H1 (cell line): ENCODE data around the gene RPL22L1. TPM values are rescaled to one million over a fixed set of nuclear protein-coding genes. Genes with fewer than 3 reads are reported as not detected.

ENCODE experiments used
- CTCF ChIA-PET: fragments of 300-600 bp; sonication (Branson Sonifier 250); formaldehyde crosslinking; loops from one replicate; lab custom pipeline; 2021; ENCODE audit not compliant: partially characterized antibody; lab: Charles Lee
- POLR2A ChIA-PET: fragments of 300-600 bp; sonication (Branson Sonifier 250); formaldehyde crosslinking; loops from one replicate; lab custom pipeline; 2021; ENCODE audit warnings: inconsistent platforms; ENCODE audit not compliant: partially characterized antibody; lab: Charles Lee
- DNase-seq, 2 experiments: peaks; one replicate each; pipeline versions ENCODE4 v3.0.0 to v3.0.0-alpha.2; 2010 to 2022; ENCODE audit warnings: low spot score in 2 of 2, low read depth in 1 of 2, mixed read lengths in 1 of 2
- FAIRE-seq: peaks from 2 replicates; lab custom pipeline; 2011; peaks lifted over from hg19 to GRCh38; lab: Jason Lieb, UNC
- H2AFZ ChIP-seq: 2 replicates; pipeline ENCODE4 v1.8.1; 2012; ENCODE audit warnings: low read length, inconsistent platforms
- H2AK5ac ChIP-seq: 2 replicates; pipeline ENCODE4 v1.6.1; 2013; ENCODE audit warnings: low read depth, low read length
- H2BK120ac ChIP-seq: replicated peaks from 2 replicates; pipeline ENCODE3; 2013; ENCODE audit warnings: low read depth, low read length, inconsistent platforms
- H2BK12ac ChIP-seq: 2 replicates; pipeline ENCODE4 v1.6.1; 2013; ENCODE audit warnings: low read depth, low read length
- H2BK15ac ChIP-seq: 2 replicates; pipeline ENCODE4 v1.6.1; 2013; ENCODE audit warnings: low read length
- H2BK20ac ChIP-seq: 2 replicates; pipeline ENCODE4 v1.6.1; 2013; ENCODE audit warnings: low read length
- H2BK5ac ChIP-seq: 2 replicates; pipeline ENCODE4 v1.6.1; 2013; ENCODE audit warnings: low read depth, low read length
- H3K14ac ChIP-seq: 2 replicates; pipeline ENCODE4 v1.6.1; 2013; ENCODE audit warnings: inconsistent platforms; ENCODE audit not compliant: insufficient read length
- H3K18ac ChIP-seq: 2 replicates; pipeline ENCODE4 v1.6.1; 2013; ENCODE audit warnings: low read length; ENCODE audit errors: extremely low read depth
- H3K23ac ChIP-seq: 2 replicates; pipeline ENCODE4 v1.6.1; 2013; ENCODE audit warnings: inconsistent platforms; ENCODE audit not compliant: insufficient read length
- H3K23me2 ChIP-seq: 2 replicates; pipeline ENCODE4 v1.6.1; 2013; ENCODE audit warnings: low read depth, low read length
- H3K27ac ChIP-seq: 2 replicates; pipeline ENCODE4 v1.6.1; 2011; ENCODE audit warnings: low read depth, low read length, inconsistent platforms
- H3K27me3 ChIP-seq, 4 experiments: replicated peaks in 1 of 4; 1 replicate in 1 of 4; 2 replicates in 3 of 4; pipeline versions ENCODE4 v1.6.1 to v1.8.1; 2011 to 2013; ENCODE audit warnings: low read length in 3 of 4, mild to moderate bottlenecking in 3 of 4, inconsistent platforms in 2 of 4, mixed read lengths in 2 of 4, moderate library complexity in 1 of 4; ENCODE audit not compliant: control insufficient read depth in 3 of 4, insufficient read depth in 3 of 4; ENCODE audit errors: extremely low read depth in 1 of 4
- H3K36me3 ChIP-seq, 4 experiments: 2 replicates each; pipeline versions ENCODE4 v1.6.1 to v1.8.1; 2011 to 2013; ENCODE audit warnings: mild to moderate bottlenecking in 4 of 4, low read length in 3 of 4, moderate library complexity in 2 of 4, control low read depth in 1 of 4, inconsistent platforms in 1 of 4; ENCODE audit not compliant: insufficient read depth in 4 of 4, control insufficient read depth in 2 of 4
- H3K4ac ChIP-seq: replicated peaks from 2 replicates; pipeline ENCODE3; 2013; ENCODE audit warnings: low read length, low read depth, mixed read lengths, inconsistent platforms; ENCODE audit not compliant: insufficient read length
- H3K4me1 ChIP-seq, 4 experiments: replicated peaks in 1 of 4; 1 replicate in 1 of 4; 2 replicates in 3 of 4; pipeline versions ENCODE4 v1.6.1 to v1.8.1; 2011 to 2013; ENCODE audit warnings: low read length in 3 of 4, inconsistent platforms in 2 of 4, mixed read lengths in 1 of 4; ENCODE audit not compliant: insufficient read depth in 4 of 4, control insufficient read depth in 3 of 4
- H3K4me2 ChIP-seq, 2 experiments: 2 replicates each; pipeline versions ENCODE4 v1.6.1 to v1.8.1; 2011 to 2013; ENCODE audit warnings: low read depth in 2 of 2, low read length in 2 of 2, control low read depth in 1 of 2, inconsistent platforms in 1 of 2, mild to moderate bottlenecking in 1 of 2; ENCODE audit not compliant: insufficient read depth in 1 of 2
- H3K4me3 ChIP-seq, 4 experiments: fragments of 200-600, 300-600 bp in 1 of 4; sonication (generic), shearing (Covaris generic), sonication (Bioruptor Twin) in 1 of 4; 2 replicates each; pipeline versions ENCODE4 v1.5.1 to v1.8.1; 2011 to 2016; ENCODE audit warnings: low read length in 4 of 4, low read depth in 3 of 4, control low read depth in 2 of 4, inconsistent platforms in 2 of 4, mild to moderate bottlenecking in 2 of 4, mixed read lengths in 1 of 4, moderate library complexity in 1 of 4; ENCODE audit not compliant: insufficient read depth in 2 of 4; ENCODE audit errors: extremely low read depth in 1 of 4
- H3K56ac ChIP-seq: replicated peaks from 2 replicates; pipeline ENCODE3; 2013; ENCODE audit warnings: low read depth, mild to moderate bottlenecking, mixed read lengths, low read length, inconsistent platforms; ENCODE audit not compliant: insufficient read length
- H3K79me1 ChIP-seq: 2 replicates; pipeline ENCODE4 v1.6.1; 2013; ENCODE audit warnings: low read depth, low read length, control low read depth
- H3K79me2 ChIP-seq, 2 experiments: 2 replicates each; pipeline versions ENCODE4 v1.6.1 to v1.8.1; 2012 to 2013; ENCODE audit warnings: low read length in 2 of 2, mild to moderate bottlenecking in 2 of 2, inconsistent platforms in 1 of 2; ENCODE audit not compliant: insufficient read depth in 2 of 2, control insufficient read depth in 1 of 2
- H3K9ac ChIP-seq, 4 experiments: replicated peaks in 1 of 4; 1 replicate in 1 of 4; 2 replicates in 3 of 4; pipeline versions ENCODE4 v1.6.1 to v1.8.1; 2011 to 2013; ENCODE audit warnings: low read depth in 3 of 4, low read length in 3 of 4, control low read depth in 2 of 4, mild to moderate bottlenecking in 2 of 4, moderate library complexity in 2 of 4, inconsistent platforms in 1 of 4; ENCODE audit errors: extremely low read depth in 1 of 4
- H3K9me3 ChIP-seq, 2 experiments: 2 replicates each; pipeline versions ENCODE4 v1.6.1 to v1.8.1; 2012 to 2013; ENCODE audit warnings: mild to moderate bottlenecking in 2 of 2, moderate library complexity in 2 of 2, control low read depth in 1 of 2, inconsistent platforms in 1 of 2, low read depth in 1 of 2, low read length in 1 of 2, mixed read lengths in 1 of 2; ENCODE audit not compliant: insufficient read depth in 2 of 2
- H4K20me1 ChIP-seq, 2 experiments: replicated peaks in 1 of 2; 2 replicates each; pipeline versions ENCODE3 to v1.8.1; 2011 to 2013; ENCODE audit warnings: inconsistent platforms in 2 of 2, low read length in 2 of 2, mild to moderate bottlenecking in 1 of 2; ENCODE audit not compliant: insufficient read depth in 2 of 2, control insufficient read depth in 1 of 2
- H4K5ac ChIP-seq: 2 replicates; pipeline ENCODE4 v1.6.1; 2013; ENCODE audit warnings: low read length, low read depth, mixed read lengths, inconsistent platforms; ENCODE audit not compliant: insufficient read length
- H4K8ac ChIP-seq: 2 replicates; pipeline ENCODE4 v1.8.0; 2013; ENCODE audit warnings: mild to moderate bottlenecking, moderate library complexity, low read length, inconsistent platforms; ENCODE audit not compliant: insufficient read depth; ENCODE audit errors: extremely low read depth
- H4K91ac ChIP-seq: replicated peaks from 2 replicates; pipeline ENCODE3; 2013; ENCODE audit warnings: low read length, mixed read lengths, inconsistent platforms; ENCODE audit not compliant: insufficient read length
- MAFK ChIP-seq: IDR thresholded peaks from 2 replicates; pipeline ENCODE4 v1.6.1; 2012; ENCODE audit warnings: low read depth, mild to moderate bottlenecking, improper control_type of control experiment, low read length
- NANOG ChIP-seq: IDR thresholded peaks from 2 replicates; pipeline ENCODE4 v1.6.1; 2011; ENCODE audit warnings: low read length, low read depth, mild to moderate bottlenecking, inconsistent platforms; ENCODE audit not compliant: insufficient read depth, poor library complexity, severe bottlenecking
- SIN3A ChIP-seq, 2 experiments: IDR thresholded peaks in 1 of 2; conservative IDR thresholded peaks in 1 of 2; 2 replicates each; pipeline ENCODE4 v1.6.1; 2011 to 2012; ENCODE audit warnings: low read length in 2 of 2, improper control_type of control experiment in 1 of 2, low read depth in 1 of 2, mild to moderate bottlenecking in 1 of 2
- SP1 ChIP-seq: IDR thresholded peaks from 2 replicates; pipeline ENCODE4 v1.6.1; 2011; ENCODE audit warnings: low read depth, low read length
- WGBS, 2 experiments: shearing (Covaris generic) in 1 of 2; methylation state at CpG; one replicate each; pipeline versions ENCODE4 v1.1.6 to v1.1.7; 2013 to 2015; ENCODE audit warnings: low lambda C conversion rate in 2 of 2, mixed read lengths in 2 of 2, inconsistent platforms in 1 of 2, low coverage in 1 of 2, missing lambda C conversion rate in 1 of 2; ENCODE audit not compliant: insufficient replicate concordance in 2 of 2, insufficient coverage in 1 of 2, insufficient read length in 1 of 2; ENCODE audit errors: extremely low coverage in 1 of 2, missing lambda C conversion rate in 1 of 2; 5-methylcytosine and 5-hydroxymethylcytosine counted together
- polyA plus RNA-seq, 7 experiments: library from polyadenylated mRNA; depleted of rRNA in 3 of 7; stranded (reverse) in 5 of 7; unstranded in 2 of 7; fragments of >200 nt in 5 of 7; fragments of 200-250 nt in 2 of 7; gene quantifications; 1 replicate in 5 of 7; 2 replicates in 1 of 7; 4 replicates in 1 of 7; pipeline versions ENCODE4 v1.2.1 to v1.2.3, GENCODE V29; 2011 to 2013; ENCODE audit warnings: missing spikeins in 2 of 7, mixed read lengths in 2 of 7
- total RNA-seq: library from RNA; stranded (reverse); fragmentation: NEBNext Ultra II Directional; extraction: Animal tissue kit (Norgen Biotek cat#: 25700); gene quantifications from 2 replicates; pipeline ENCODE4 v1.2.1, GENCODE V29; 2021

The RPL22L1 gene
- total and polyA plus RNA-seq, 2 of the 8 experiments (the other 6 are each of a cell fraction or from before 2014, with no cell fraction given): 99.9 to 280 TPM

DNA sequence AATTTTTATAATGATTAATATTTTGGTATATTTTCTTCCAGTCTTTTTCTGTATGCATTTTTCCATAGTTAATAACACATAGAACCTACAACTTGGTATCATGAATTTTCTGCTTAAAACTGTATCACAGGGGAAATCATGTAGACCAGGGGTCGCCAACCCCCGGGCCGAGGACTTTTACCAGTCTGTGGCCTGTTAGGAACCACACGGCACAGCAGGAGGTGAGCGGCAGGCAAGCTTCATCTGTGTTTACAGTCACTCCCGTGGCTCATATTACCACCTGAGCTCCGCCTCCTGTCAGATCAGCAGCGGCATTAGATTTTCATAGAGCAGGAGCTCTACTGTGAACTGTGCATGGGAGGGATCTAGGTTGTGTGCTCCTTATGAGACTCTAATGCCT lies 54.7 kb downstream of the RPL22L1 start:
- no peak overlapping the region for H2BK120ac ChIP-seq
- no peaks in the 10 kb centered on the region for H3K79me1 ChIP-seq
- H3K18ac ChIP-seq: no peak overlapping the region
- 36% methylated on average over 8 of the region's 8 CpGs; no CpG with 5 or more reads in 1 of the 2 experiments for WGBS, 2 experiments
- no peak overlapping the region for H4K8ac ChIP-seq
- H4K20me1 ChIP-seq: no peaks in the 10 kb centered on the region
- no peak overlapping the region for H4K91ac ChIP-seq
- peak overlapping the region; percentile 40 to 42; a peak in 2 of 4 replicates for H3K4me2 ChIP-seq
- FAIRE-seq (no peak), DNase-seq (peak in 1 of 2 experiments; percentile 69)
- no peak overlapping the region for H3K56ac ChIP-seq
- no peak overlapping the region for H2BK12ac ChIP-seq
- H2BK5ac ChIP-seq: peak overlapping the region; percentile 63; the same call in 1 of the 2 replicates
- H3K79me2 ChIP-seq: no peaks in the 10 kb centered on the region
- no peak overlapping the region for H4K5ac ChIP-seq
- CTCF ChIA-PET: interaction anchor here (0.6 to 7.8 kb wide), 11 partner anchors 9 to 401 kb away, joined by 3 to 273 read pairs (median 4); partner anchors contain the start of gene CLDN11
- H3K9ac ChIP-seq: no peak overlapping the region
- H2AFZ ChIP-seq: no peak overlapping the region
- peak overlapping the region in 1 of 4 experiments; percentile 5; a peak in 1 of 8 replicates for H3K4me3 ChIP-seq
- H2AK5ac ChIP-seq: no peak overlapping the region
- H2BK15ac ChIP-seq: 0 out of 2 replicates have a peak overlapping the region, but pooled peaks have one; percentile 12
- no peak overlapping the region for H3K4ac ChIP-seq
- POLR2A ChIA-PET: interaction anchor here (0.9 kb wide), 1 partner anchor 53 kb away, joined by 3 read pairs; no protein-coding TSS in a partner anchor
- H3K23ac ChIP-seq: no peak overlapping the region
- no peaks in the 10 kb centered on the region; the same call in 1 of the 2 replicates for H3K23me2 ChIP-seq
- no peak overlapping the region for H3K14ac ChIP-seq
- no peaks in the 10 kb centered on the region for H3K9me3 ChIP-seq
- H2BK20ac ChIP-seq: no peak overlapping the region; the same call in 1 of the 2 replicates
- H3K36me3 ChIP-seq: no peaks in the 10 kb centered on the region
- no peaks in the 10 kb centered on the region for H3K27me3 ChIP-seq
- H3K4me1 ChIP-seq: peaks cover 5 to 22% (median 9%) of the 10 kb centered on the region in 4 experiments
- TF ChIP-seq SIN3A (conservative IDR thresholded peaks at IDR 0.05 in 1 of 2, IDR thresholded peaks at IDR 0.05 in 1 of 2; ENCODE audit: low read depth in 1 of 2, low read length in 2 of 2) (0 out of 4 replicates have a peak, but pooled peaks of 1 of the 2 experiments have one; percentile 42), NANOG (no peak), SP1 (no peak), MAFK (no peak)
- no peak overlapping the region for H3K27ac ChIP-seq
